ENCODE results near the gene HMCN1.

DNA sequence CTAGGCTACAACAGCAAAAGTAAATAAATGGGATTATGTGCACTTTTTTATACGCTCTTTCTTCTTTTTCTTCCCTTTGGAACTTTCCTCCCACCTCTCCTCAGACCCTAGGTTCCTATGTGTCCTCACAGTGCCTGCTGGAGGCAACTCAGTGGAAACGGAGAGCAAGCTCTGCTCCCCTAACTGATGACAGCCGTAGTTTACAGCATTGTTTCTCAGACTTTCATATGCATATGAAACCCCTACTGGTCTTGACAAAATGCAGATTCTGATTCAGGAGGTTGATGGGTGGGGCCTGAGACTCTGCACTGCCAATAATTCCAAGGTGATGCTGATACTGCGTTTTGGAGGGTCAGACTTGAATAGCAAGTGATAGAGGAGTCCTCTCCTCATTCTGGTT is 34.3 kb upstream of the HMCN1 start:
- no peak for TF ChIP-seq YY1 (IDR thresholded peaks at IDR 0.05; ENCODE audit: insufficient read depth, insufficient read length)
- TF ChIP-seq ZNF274 (IDR thresholded peaks at IDR 0.05; ENCODE audit: low read depth, low read length) = no peak; the same call in 1 of the 2 replicates

Data from NT2/D1 (cell line).